Spleen (tissue), 7 donors: ENCODE results near the gene NEK9.

Experiments used
- POLR2A ChIP-seq, 3 donors: fragments of 450-650 bp; IDR thresholded peaks; one replicate each; pipeline ENCODE4 v1.5.1; 2017; ENCODE audit warnings: antibody characterized with exemption in 3 of 3, mild to moderate bottlenecking in 1 of 3
- POLR2AphosphoS5 ChIP-seq, 3 donors: sonication (generic); formaldehyde crosslinking; IDR thresholded peaks; one replicate each; pipeline ENCODE4 v1.5.1; 2017; ENCODE audit warnings: antibody characterized with exemption in 3 of 3
- TF ChIP-seq, protein P1 (sequence below), 11 experiments: fragments of 200-600 bp in 7 of 11; fragments of 450-650 bp in 4 of 11; sonication (generic) in 4 of 11; IDR thresholded peaks in 8 of 11; conservative IDR thresholded peaks in 3 of 11; 1 replicate in 7 of 11; 2 replicates in 4 of 11; pipeline versions ENCODE4 v1.4.0 to v1.8.0; 2016 to 2021; ENCODE audit warnings: antibody characterized with exemption in 11 of 11, inconsistent platforms in 4 of 11, mild to moderate bottlenecking in 1 of 11
- donor health status: DM: no; HTN: no; CAD: no; lungs with moderate emphysema.
- donor health status: DM: no; HTN: no; CAD: no.
- donor health status: DM: no; HTN: no; CAD: no.

DNA sequence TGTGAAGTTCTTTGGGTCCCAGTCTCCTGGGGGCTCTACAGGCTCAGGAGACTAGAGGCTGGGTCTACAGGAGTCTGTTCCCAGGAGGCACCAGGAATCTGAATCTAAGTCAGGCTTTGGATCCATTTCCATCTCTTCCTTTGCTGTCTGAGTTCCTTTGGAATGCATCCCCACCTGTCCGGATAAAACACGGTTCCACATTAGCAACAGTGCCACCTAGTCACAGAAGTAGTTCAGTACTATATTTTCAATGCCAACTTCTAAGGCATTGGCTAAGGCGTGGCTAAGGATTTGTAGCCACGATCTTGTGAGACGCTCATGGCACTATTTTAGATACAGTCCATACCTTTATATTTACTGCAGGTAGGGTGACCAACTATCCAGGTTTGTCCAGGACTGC lies 42.3 kb downstream of the NEK9 start:
- TF ChIP-seq POLR2AphosphoS5 (IDR thresholded peaks at IDR 0.05) = no peak
- TF ChIP-seq, protein P1, sequence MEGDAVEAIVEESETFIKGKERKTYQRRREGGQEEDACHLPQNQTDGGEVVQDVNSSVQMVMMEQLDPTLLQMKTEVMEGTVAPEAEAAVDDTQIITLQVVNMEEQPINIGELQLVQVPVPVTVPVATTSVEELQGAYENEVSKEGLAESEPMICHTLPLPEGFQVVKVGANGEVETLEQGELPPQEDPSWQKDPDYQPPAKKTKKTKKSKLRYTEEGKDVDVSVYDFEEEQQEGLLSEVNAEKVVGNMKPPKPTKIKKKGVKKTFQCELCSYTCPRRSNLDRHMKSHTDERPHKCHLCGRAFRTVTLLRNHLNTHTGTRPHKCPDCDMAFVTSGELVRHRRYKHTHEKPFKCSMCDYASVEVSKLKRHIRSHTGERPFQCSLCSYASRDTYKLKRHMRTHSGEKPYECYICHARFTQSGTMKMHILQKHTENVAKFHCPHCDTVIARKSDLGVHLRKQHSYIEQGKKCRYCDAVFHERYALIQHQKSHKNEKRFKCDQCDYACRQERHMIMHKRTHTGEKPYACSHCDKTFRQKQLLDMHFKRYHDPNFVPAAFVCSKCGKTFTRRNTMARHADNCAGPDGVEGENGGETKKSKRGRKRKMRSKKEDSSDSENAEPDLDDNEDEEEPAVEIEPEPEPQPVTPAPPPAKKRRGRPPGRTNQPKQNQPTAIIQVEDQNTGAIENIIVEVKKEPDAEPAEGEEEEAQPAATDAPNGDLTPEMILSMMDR (IDR thresholded peaks at IDR 0.05 in 8 of 11, conservative IDR thresholded peaks at IDR 0.05 in 3 of 11) = no peak
- no peak for TF ChIP-seq POLR2A (IDR thresholded peaks at IDR 0.05)
